Measurements from ENCODE around the gene CLIP3. TPM values are rescaled to one million over a fixed set of nuclear protein-coding genes. Genes with fewer than 3 reads are reported as not detected.
A peak's percentile ranks its signal among the peaks of the same experiment; 100 is the strongest.

The CLIP3 gene
- total and polyA plus RNA-seq, 2 experiments from 2014 or later = 15.1 to 19.1 TPM

DNA sequence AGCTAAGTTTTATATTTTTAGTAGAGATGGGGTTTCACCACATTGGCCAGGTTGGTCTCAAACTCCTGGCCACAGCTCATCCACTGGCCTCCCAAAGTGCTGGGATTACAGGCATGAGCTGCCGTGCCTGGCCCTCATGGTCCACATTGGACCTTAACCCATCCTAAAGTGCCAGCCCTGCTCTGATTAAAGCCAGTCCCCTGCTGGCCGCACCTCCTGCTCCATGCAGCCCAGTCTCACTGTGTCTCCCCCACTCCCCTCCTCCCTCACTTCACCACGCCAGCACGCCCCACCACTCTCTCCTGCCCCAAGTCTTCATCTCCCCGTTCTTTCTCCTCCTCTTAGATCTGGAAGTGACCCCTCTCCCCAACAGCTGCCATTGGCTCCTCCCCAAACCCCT lies 54.4 kb downstream of the CLIP3 start:
- H3K79me2 ChIP-seq (replicated peaks; ENCODE audit: insufficient read depth) = no peaks in the 10 kb centered on the region
- H3K27me3 ChIP-seq (ENCODE audit: insufficient read depth) = no peaks in the 10 kb centered on the region
- TF ChIP-seq EZH2 (IDR thresholded peaks at IDR 0.05; ENCODE audit: low read depth, unreplicated experiment) = no peak
- no peak for TF ChIP-seq STAT1 (IDR thresholded peaks at IDR 0.05; ENCODE audit: unreplicated experiment)
- no peak for TF ChIP-seq ZNF114 (CRISPR knock-in tag; IDR thresholded peaks at IDR 0.05)
- TF ChIP-seq, protein P1, sequence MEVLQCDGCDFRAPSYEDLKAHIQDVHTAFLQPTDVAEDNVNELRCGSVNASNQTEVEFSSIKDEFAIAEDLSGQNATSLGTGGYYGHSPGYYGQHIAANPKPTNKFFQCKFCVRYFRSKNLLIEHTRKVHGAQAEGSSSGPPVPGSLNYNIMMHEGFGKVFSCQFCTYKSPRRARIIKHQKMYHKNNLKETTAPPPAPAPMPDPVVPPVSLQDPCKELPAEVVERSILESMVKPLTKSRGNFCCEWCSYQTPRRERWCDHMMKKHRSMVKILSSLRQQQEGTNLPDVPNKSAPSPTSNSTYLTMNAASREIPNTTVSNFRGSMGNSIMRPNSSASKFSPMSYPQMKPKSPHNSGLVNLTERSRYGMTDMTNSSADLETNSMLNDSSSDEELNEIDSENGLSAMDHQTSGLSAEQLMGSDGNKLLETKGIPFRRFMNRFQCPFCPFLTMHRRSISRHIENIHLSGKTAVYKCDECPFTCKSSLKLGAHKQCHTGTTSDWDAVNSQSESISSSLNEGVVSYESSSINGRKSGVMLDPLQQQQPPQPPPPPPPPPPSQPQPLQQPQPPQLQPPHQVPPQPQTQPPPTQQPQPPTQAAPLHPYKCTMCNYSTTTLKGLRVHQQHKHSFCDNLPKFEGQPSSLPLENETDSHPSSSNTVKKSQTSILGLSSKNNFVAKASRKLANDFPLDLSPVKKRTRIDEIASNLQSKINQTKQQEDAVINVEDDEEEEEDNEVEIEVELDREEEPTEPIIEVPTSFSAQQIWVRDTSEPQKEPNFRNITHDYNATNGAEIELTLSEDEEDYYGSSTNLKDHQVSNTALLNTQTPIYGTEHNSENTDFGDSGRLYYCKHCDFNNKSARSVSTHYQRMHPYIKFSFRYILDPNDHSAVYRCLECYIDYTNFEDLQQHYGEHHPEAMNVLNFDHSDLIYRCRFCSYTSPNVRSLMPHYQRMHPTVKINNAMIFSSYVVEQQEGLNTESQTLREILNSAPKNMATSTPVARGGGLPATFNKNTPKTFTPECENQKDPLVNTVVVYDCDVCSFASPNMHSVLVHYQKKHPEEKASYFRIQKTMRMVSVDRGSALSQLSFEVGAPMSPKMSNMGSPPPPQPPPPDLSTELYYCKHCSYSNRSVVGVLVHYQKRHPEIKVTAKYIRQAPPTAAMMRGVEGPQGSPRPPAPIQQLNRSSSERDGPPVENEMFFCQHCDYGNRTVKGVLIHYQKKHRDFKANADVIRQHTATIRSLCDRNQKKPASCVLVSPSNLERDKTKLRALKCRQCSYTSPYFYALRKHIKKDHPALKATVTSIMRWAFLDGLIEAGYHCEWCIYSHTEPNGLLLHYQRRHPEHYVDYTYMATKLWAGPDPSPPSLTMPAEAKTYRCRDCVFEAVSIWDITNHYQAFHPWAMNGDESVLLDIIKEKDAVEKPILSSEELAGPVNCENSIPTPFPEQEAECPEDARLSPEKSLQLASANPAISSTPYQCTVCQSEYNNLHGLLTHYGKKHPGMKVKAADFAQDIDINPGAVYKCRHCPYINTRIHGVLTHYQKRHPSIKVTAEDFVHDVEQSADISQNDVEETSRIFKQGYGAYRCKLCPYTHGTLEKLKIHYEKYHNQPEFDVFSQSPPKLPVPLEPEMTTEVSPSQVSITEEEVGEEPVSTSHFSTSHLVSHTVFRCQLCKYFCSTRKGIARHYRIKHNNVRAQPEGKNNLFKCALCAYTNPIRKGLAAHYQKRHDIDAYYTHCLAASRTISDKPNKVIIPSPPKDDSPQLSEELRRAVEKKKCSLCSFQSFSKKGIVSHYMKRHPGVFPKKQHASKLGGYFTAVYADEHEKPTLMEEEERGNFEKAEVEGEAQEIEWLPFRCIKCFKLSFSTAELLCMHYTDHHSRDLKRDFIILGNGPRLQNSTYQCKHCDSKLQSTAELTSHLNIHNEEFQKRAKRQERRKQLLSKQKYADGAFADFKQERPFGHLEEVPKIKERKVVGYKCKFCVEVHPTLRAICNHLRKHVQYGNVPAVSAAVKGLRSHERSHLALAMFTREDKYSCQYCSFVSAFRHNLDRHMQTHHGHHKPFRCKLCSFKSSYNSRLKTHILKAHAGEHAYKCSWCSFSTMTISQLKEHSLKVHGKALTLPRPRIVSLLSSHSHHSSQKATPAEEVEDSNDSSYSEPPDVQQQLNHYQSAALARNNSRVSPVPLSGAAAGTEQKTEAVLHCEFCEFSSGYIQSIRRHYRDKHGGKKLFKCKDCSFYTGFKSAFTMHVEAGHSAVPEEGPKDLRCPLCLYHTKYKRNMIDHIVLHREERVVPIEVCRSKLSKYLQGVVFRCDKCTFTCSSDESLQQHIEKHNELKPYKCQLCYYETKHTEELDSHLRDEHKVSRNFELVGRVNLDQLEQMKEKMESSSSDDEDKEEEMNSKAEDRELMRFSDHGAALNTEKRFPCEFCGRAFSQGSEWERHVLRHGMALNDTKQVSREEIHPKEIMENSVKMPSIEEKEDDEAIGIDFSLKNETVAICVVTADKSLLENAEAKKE (CRISPR knock-in tag; IDR thresholded peaks at IDR 0.05) = no peak
- TF ChIP-seq POLR2AphosphoS5 (IDR thresholded peaks at IDR 0.05; ENCODE audit: low read depth) = no peak
- TF ChIP-seq, protein P2, sequence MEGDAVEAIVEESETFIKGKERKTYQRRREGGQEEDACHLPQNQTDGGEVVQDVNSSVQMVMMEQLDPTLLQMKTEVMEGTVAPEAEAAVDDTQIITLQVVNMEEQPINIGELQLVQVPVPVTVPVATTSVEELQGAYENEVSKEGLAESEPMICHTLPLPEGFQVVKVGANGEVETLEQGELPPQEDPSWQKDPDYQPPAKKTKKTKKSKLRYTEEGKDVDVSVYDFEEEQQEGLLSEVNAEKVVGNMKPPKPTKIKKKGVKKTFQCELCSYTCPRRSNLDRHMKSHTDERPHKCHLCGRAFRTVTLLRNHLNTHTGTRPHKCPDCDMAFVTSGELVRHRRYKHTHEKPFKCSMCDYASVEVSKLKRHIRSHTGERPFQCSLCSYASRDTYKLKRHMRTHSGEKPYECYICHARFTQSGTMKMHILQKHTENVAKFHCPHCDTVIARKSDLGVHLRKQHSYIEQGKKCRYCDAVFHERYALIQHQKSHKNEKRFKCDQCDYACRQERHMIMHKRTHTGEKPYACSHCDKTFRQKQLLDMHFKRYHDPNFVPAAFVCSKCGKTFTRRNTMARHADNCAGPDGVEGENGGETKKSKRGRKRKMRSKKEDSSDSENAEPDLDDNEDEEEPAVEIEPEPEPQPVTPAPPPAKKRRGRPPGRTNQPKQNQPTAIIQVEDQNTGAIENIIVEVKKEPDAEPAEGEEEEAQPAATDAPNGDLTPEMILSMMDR (conservative IDR thresholded peaks at IDR 0.05; ENCODE audit: low read depth in 2 of 2) = no peak
- TF ChIP-seq, protein P3, sequence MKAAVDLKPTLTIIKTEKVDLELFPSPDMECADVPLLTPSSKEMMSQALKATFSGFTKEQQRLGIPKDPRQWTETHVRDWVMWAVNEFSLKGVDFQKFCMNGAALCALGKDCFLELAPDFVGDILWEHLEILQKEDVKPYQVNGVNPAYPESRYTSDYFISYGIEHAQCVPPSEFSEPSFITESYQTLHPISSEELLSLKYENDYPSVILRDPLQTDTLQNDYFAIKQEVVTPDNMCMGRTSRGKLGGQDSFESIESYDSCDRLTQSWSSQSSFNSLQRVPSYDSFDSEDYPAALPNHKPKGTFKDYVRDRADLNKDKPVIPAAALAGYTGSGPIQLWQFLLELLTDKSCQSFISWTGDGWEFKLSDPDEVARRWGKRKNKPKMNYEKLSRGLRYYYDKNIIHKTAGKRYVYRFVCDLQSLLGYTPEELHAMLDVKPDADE (IDR thresholded peaks at IDR 0.05) = no peak
- TF ChIP-seq ZNF331 (CRISPR knock-in tag; IDR thresholded peaks at IDR 0.05; ENCODE audit: low read depth) = no peak
- TF ChIP-seq NANOG (IDR thresholded peaks at IDR 0.05; ENCODE audit: borderline replicate concordance) = no peak
- peaks cover 5% of the 10 kb centered on the region; the same call in 1 of the 2 replicates for H3K4me1 ChIP-seq (ENCODE audit: insufficient read depth)
- H3K27ac ChIP-seq (ENCODE audit: low read depth) = no peak overlapping the region
- peak overlapping the region; percentile 76; the same call in 1 of the 2 replicates for H2AFZ ChIP-seq
- peak; percentile 11 for ATAC-seq
- H3K36me3 Mint-ChIP-seq (ENCODE audit: low read depth) = no peaks in the 10 kb centered on the region
- H3K4me1 Mint-ChIP-seq = peaks cover 14% of the 10 kb centered on the region
- no peaks in the 10 kb centered on the region for H3F3A ChIP-seq (replicated peaks; ENCODE audit: low read depth)
- no peak overlapping the region for H3K4me3 ChIP-seq
- H4K20me1 ChIP-seq (replicated peaks; ENCODE audit: insufficient read depth) = no peaks in the 10 kb centered on the region
- no peak for DNase-seq (ENCODE audit: low spot score)
- H3K27ac Mint-ChIP-seq = no peak overlapping the region
- no peak overlapping the region for H3K4me3 Mint-ChIP-seq
- H3K36me3 ChIP-seq (ENCODE audit: insufficient read depth) = no peaks in the 10 kb centered on the region
- H3K9me2 ChIP-seq (ENCODE audit: insufficient read depth) = no peaks in the 10 kb centered on the region
- H3K4me2 ChIP-seq = no peak overlapping the region
- H3K9me3 Mint-ChIP-seq = no peaks in the 10 kb centered on the region; the same call in 2 of the 3 replicates
- H3K27me3 Mint-ChIP-seq (ENCODE audit: insufficient read depth, low read depth, poor library complexity) = peaks cover 18% of the 10 kb centered on the region
